Endometrial microvascular endothelial cells (primary cell): Measurements from ENCODE around the gene STX18. TPM values are rescaled to one million over a fixed set of nuclear protein-coding genes. Genes with fewer than 3 reads are reported as not detected.
"Not testable (repeated sequence)": the region's sequence is repeated elsewhere in the genome, so short reads cannot be mapped to it uniquely, and the experiment has no call there.

Experiments
- in situ Hi-C: cut with HindIII; loops from 2 replicates; pipeline ENCODE4 v1.10.0; 2017; ENCODE audit warnings: low sequenced_read_pairs, low pct_unique_long_range_greater_than_20kb; ENCODE audit errors: inconsistent ontology term
- total RNA-seq: library from RNA; depleted of rRNA; stranded (reverse); fragments of >200 nt; gene quantifications from one replicate; pipeline ENCODE4 v1.2.3, GENCODE V29; 2015; ENCODE audit errors: inconsistent ontology term

The STX18 gene
- total RNA-seq, 1 donor from 2014 or later: 20.4 TPM

DNA sequence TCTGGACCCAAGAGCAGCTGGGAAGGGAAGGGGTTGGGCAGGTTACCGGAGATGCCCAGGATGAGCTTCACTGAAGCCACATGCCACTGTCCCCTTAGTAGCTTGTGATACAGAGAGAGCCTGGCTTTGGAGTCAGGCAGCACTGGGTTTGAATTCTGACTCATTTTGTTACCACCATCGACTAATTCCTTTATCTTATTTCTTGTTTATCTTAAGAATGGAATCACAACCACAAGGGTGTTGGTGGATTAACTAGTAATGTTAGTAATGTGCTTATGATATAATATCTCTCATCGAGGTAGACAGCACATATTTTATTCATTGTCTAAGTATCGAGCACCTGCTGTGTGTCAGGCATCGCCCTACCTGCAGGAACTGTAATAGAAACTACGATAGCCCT, 17.7 kb upstream of the STX18 start:
- in situ Hi-C loops: no loop called here

DNA sequence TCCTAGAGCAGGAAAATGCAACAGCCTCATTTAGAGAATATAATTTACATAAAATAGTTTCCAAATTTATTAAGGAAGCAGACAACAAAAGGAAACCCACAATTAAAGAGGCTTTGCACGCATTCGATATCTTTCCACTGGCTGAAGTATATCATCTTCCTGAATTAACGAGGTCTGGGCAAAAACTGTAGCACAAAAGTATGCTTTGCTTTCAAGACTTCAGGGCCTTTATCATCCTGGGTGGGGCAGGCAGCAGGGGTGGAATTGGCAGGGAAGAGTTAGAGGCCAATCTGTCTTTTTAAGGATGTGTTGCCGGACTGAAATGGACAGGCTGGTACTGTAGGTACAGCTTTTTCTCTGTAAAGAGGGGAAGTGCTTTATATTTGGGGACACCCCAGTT, 17.0 kb upstream of the STX18 start:
- in situ Hi-C loops: no loop called here

DNA sequence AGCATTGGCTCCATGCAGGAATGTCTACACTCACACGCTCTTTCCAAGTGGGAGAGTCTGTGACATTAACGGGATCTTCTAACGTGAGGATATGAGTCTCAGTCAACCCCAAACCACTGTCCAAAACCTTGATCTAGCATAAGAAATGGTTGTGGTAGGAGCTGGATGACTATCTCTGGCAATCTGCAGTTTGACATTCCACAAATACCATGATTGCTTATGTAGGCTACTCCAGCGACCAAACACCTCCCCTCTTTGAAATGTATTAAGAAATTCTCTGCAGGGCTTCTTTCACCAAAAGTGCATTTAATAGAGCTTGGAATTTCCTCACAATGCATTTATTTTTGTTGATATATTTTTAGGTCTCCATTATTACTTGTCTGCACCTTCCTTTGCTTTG, 14.1 kb upstream of the STX18 start:
- in situ Hi-C loops: no loop called here

DNA sequence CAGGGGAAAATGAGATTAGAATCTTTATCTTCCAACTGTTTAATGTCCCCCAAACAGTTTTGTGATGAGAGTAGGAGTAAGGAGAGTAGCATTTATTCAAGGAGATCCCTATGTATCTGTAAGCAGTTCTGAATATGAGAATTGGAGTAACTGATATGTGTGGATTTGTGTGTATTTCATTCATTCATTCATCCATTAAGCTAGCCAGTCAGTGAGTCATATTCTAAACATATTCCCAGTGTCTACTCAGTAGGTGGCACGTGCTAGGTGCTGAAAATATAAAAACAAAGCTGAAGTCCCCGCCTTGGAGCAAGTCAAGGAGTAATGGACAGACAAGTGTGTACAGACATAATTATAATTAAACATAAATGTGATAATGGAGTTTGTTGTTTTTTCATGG, 12.4 kb upstream of the STX18 start:
- in situ Hi-C loops: no loop called here

DNA sequence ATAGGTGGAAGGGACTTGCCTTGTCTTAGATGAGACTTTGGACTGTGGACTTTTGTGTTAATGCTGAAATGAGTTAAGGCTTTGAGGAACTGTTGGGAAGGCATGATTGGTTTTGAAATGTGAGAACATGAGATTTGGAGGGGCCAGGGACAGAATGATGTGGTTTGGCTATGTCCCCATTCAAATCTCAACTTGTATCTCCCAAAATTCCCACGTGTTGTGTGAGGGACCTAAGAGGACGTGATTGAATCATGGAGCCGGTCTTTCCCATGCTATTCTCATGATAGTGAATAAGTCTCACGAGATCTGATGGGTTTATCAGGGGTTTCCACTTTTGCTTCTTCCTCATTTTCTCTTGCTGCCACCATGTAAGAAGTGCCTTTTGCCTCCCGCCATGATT, 10.2 kb upstream of the STX18 start:
- in situ Hi-C loops: not testable (repeated sequence)

DNA sequence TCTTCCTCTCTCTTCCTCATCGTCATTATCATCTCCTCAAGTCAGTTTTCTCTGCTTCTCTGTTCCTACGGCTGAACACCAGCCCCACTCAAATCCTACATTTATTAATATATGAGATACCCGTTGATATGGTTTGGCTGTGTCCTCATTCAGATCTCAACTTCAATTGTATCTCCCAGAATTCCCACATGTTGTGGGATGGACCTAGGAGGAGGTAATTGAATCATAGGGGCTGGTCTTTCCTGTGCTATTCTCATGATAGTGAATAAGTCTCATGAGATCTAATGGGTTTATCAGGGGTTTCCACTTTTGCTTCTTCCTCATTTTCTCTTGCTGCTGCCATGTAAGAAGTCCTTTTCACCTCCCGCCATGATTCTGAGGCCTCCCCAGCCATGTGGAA, 8.3 kb upstream of the STX18 start:
- in situ Hi-C loops: not testable (repeated sequence)

DNA sequence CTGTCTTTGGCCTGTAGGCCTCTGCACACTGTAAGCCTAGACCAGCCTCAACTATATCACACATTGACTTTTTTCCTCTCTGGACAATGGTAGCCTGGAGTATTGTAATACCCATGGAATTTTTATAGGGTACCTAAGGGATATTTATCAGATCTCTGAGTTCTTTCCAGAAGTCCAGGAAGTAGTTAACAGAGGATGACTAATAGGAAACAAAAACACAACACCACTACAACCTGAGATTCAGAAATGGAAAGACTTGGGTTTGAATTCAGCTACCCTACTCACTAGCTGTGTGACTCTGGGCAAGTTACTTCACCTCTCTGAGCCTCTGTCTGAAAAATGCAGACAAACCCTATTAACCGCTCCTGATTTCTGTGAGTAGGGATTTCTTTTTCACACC, 7.7 kb upstream of the STX18 start:
- in situ Hi-C loops: no loop called here

DNA sequence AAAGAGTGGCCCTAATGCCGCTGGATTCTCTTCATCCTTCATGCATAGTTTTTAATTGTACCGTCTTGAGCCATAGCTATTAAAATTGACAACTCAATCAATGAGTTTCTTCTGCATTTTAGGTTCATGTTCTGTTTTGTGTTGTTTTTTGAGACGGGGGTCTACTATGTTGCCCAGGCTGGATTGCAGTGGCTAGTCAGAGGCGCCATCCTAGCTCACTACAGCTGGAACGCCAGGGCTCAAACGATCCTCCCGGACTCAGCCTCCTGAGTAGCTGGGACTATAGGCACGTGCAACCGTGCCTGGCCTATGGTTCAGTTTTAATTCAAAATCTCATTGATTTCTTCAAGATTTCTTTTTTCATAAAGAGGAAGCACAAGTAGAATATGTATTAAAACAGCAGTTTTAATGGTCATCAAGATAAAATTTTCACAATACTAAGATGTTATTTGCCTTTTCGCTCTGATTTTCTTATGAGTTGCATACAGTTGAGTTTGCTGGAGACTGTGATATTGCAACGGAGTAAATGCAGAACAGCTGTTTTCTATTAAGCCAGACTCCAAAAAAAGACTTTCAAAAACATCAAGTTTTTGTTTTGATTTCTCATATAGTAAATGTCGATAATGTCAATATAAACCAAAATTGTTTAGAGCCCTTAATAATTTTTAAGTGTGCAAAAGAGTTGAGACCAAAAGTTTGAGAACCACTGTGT, 1.1 kb upstream of the STX18 start:
- in situ Hi-C loops: no loop called here

DNA sequence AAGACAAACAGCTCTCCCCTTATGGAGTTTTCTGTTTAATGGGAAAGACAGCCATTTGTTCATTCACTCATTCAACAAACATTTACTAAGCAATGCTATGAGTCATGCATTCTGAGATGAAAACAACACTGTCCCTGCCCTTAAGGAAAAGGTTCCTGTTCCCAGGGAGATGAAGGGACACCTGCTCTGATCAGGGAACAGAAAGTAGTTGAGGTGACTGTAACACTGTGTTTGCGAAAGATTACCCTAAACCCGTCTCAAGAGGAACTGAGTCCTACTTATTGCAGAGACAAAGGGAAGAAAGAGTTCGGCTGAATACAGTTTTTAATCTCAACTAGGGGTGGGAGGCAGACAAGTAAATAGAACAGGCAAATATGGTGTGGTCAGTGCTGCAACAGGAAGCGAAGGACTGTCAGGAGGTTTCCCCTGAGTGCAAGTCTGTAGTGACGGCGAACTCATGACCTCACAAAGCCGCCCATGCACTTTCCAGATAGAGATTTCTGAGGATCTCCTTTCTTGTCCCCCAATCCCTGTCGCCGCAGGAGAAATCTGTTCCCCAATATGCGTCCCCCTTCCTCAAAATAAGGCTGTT, 712 bp downstream of the STX18 start:
- in situ Hi-C loops: no loop called here

DNA sequence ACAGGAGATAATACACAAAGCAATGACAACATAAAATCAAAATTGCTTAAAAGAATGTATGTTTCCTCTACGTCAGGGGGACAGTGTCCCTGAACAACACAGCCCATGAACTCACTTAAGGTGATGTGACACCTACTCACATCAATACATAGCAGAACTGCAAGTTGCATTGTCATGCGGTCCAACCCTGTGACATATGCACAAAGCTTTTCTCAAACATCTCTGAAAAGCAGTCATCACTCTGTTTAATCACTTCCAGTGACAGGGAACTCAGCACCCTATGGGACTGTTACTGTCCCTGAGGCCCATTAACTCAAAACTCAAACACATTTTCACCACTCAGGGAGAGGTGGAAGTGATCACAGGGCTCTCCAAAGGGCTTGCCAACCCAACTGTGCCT, 2.4 kb downstream of the STX18 start:
- in situ Hi-C loops: no loop called here

DNA sequence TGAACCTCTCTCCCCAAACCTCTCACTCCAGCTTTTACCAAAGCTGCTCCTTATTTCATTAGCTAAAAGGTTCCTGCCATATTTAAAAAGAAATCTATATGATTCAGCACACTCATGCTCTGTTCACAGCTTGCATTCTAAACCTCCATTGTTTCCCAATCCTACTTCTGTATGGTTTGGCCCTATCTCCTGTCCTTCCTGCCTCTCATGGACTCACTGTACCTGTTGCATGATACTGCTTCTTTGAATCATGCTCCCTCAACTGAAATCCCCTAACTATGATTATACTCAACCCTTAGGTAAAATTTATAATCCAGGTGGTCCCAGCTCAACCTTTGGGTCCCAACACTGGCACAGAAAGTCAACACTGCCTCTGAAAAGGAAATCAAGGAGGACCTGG, 6.3 kb downstream of the STX18 start:
- in situ Hi-C loops: no loop called here

DNA sequence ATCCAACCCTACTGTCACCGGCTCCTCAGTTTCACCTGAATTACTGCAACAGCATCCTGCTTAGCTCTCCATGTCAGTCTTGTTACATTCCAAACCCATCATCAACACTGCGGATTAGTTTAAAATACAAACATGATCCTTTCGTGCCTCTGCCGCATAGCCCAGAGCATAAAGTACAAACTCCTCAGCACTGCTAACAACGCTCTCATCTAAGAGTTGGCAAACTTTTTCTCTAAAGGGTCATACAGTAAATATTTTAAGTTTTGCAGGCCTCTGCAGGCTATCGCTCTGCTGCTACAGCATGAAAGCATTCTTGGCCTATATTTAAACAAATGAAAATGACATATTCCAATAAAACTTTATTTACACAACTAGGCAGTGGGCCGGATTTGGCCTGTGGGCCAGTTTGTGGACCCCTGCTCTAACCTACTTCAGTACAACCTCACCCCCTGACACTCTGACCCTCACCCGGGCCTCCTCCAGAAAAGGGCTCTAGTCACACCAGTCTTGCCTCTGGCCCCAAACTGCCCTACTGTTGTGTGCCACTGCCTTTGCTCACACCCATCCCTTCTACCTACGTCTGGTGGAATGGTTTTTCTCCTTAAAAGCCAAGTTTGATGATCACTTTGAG, 7.2 kb downstream of the STX18 start:
- in situ Hi-C loops: no loop called here

DNA sequence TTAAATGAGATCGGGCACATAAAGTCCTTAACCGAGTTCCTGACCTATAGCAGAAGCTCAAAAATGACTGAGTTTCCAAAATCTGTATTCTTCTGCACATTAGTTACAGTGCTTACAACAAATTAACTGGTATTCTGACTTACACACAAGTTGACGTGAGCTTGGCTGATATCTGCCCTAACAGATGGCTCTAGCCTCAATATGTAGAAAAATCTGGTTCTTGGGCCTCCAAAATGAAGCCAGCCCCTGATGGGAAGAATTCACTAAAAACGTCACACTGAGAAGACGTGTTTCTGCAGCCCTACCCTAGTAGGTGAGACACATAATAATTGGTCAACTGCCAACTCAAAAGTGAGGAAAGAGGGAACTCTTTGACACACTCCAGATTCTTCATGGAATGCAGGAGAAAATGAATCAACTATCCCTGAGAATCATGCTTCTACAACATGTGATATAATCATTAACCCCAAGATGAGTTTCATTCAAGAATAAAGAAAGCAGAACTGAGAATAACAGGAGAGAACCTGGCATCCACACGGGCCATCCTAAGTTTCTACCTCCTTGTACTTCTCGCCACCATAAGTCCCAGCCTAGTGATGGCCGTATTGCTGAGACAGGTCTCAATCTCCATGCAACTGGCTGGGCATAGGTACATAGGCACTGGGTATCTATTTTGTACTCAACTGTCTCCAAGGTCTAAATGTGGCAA, 8.2 kb downstream of the STX18 start:
- in situ Hi-C loops: no loop called here

DNA sequence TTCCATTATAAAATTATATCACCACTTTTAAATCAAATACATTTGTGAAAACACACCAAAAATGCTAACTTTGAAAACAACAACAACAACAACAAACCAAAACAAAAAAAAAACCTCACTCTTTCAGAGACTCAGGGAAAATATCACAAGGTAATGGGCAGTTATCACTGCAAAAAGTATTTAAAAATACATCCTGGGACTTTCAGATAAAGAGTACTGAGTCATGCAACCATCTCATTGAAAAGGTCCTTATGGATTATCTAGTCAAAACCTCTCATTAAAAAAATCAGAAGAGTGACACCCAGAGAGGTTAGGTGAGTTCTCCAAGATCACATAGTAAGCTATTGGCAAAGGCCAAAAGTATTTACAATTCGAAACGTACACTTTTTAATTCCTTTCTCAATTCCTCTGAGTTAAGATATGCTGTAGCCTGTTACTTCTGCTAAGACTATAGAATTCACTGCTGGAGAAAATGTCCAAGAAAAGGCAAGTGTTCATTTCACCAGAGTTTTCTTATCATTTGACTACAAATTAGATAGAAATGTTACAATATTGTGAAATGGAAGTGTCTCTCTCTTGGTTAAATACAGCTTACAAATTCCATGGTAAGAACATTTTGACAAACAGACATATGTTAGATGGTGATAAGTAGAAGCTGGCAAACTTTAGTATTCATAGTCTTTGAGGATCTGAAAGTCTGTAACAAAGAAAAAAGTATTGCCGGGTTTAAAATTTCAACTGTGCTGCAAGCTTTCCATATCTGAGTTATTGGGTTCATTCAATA, 9.3 kb downstream of the STX18 start:
- in situ Hi-C loops: no loop called here

DNA sequence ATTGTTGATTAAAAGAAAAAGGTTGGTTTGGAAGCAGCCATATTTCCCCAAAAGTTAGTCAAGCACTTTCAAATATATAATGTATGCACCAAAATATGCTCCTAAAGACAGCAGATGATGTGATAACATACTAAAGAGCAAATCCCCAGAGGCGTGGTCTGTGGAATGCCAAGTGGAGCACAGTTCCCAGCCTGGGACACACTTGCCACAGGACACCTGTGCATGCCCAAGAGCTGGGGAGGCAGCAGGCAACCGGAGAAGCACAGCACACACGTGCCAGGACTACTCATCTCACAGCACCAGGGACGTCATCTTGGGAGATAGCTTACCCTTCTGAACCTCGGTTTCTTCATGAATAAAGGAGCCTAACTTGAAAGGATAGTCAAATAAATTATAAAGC, 12.5 kb downstream of the STX18 start:
- in situ Hi-C loops: no loop called here

DNA sequence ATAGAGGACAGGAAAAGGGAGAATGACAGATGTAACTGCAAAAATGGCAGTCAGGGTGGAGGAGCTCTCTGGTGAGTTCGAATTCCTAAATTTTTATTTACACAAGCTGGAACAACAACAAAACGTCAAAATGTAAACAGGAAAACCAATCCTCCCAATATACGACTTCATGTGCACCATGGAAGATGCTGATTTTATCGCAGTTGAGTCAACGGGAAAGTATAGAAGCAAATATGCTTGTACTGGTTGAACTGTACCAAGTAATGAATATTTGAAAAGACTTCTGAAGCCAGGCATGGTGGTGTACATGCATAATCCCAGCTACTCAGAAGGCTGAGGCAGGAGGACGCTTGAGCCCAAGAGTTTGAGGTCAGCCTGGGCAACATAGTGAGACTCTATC, 15.4 kb downstream of the STX18 start:
- in situ Hi-C loops: no loop called here

DNA sequence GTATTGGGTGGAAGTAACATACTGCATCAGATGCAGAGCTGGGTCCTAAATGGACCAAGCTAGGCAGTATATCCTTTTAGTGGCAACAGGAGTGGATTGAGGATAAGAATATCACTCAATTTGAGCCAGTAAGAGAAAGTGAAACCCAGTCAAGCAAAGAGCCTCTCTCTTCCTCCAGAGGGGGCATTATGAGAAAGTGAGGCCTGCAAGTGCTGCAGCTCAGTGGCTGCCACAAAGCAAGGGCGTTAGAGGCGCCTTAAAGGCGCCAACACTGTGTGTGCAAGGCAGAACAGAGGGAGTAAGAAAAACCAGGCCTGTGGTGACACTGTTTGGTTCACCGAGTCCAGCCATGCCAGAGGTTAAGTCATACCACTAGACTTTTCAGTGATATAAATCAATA, 17.5 kb downstream of the STX18 start:
- in situ Hi-C loops: no loop called here

DNA sequence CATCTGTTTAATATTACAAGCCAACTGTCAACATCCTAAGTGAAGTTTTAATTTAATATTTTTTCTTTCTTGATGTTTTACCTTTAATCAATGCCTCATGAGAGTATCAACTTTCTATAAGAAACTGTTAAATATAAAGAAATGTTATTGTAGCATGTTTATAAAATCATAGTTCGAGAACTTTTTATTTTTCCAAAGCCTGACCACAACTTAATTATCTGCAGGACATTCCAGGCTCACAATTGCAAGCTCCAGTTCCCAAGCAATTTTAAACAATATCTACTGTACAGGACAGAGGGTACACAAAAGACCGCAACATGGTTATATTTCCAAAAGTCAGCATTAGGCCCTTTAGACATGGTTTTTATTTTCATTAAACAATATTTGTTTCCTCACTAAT, 20.1 kb downstream of the STX18 start:
- in situ Hi-C loops: no loop called here

DNA sequence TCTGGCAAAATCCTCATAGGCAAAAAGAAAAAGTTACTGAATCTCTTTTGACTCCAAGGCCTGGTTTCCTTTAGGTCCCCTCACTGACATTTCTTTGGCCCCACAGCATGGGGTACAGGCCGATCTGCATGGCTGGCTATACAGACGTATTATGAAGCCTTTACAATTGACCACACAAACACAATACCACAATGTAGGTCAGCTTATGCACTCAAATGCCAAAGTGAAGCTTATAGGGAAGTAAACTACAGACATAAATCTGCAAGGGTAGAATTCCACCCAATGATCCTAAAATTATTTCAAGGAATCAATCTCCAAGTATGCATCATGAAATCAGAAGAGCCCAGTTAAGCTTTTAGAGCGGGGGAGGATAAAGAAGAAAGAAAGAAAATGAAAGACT, 20.7 kb downstream of the STX18 start:
- in situ Hi-C loops: no loop called here
